HG02852 (cell line): ENCODE measurements around the gene ZNF711.
A peak's percentile ranks its signal among the peaks of the same experiment; 100 is the strongest.
"Not testable (repeated sequence)": the region's sequence is repeated elsewhere in the genome, so short reads cannot be mapped to it uniquely, and the experiment has no call there.

Experiments
- ATAC-seq: cut with Tn5 transposase; IDR thresholded peaks from one replicate; pipeline ENCODE4 v1.9.1; 2021; ENCODE audit warnings: mild to moderate bottlenecking, moderate library complexity; ENCODE audit not compliant: unreplicated experiment

The ZNF711 gene

DNA sequence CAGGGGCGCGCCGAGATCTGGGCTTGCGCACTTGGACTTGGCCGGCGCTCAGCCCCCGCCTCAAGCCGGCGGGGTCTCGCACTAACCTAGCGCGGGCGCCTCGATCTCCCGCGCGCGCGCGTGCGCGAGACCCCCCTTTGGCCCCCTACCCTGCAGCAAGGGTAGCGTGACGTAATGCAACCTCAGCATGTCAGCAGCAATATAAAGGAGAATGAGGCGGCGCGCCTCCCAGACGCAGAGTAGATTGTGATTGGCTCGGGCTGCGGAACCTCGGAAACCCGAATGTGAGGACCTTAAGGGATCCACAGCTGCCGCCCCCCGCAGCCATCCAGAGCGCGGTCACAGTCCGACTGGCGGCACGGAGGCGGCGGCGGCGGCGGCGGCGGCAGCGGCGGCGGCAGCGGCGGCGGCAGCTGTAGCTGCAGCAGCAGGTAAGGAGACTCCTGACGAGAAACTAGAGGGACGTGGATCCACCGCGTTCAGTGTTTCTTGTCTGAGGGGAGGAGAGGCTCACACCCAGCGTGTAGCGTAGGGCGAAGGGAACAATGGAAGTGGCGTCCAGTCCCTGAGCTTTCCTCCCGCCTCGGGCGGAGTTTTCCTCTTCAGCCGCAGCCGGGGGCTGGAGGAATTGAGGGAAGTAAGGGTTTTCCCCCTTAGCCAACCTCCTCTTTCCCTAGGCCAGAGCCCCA is at the start of gene ZNF711, which contains the start of gene SATL1:
TSS of gene ZNF711 (plus strand) at position 231 of the 689 bp plus-strand sequence. CDS start 3,582 bp downstream, outside the sequence.
TSS of gene SATL1 (minus strand) at position 19 of the 689 bp plus-strand sequence. CDS start 134,811 bp downstream, outside the sequence.
- ATAC-seq = peak; percentile 64

DNA sequence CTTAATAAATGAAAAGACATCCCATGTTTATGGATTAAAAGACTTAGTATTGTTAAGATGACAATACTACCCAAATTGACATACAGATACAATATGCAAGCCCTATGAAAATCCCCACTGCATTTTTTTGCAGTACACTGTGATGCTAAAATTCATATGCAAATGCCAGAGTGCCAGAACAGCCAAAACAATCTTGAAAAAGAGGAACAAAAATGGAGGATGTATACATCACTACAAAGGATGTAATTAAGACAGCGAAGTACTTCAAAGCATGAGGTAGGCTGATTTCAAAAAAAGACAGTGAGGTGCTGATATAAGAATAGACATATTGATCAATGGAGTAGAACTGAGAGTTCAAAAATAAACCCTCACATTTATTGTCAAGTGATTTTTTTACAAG is 47.5 kb upstream of the ZNF711 start:
- no peak for ATAC-seq

DNA sequence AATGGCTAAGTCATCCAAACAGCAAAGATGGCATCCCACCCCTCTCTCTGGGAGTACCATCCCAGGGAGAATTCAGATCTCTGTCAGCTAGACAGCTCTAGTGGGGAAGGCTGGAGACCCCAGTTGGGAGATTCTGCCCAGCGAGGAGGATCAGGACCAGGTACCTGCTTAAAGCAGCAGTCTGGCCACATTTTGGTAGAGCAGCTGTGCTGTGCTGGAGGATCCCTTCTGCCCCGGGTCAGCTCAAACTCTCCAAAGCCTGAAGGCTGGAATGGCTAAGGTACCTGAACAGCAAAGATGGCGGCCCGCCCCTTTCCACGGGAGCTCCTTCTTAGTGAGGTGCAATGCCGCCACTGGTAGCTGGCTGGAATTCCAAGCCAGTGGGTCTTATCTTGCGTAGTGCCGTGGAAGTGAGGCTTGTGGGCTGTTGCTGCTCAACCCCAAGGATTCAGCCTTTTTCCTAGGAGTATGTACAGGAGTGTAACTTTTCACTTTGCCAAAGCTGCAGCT is 40.3 kb upstream of the ZNF711 start:
- no peak for ATAC-seq

DNA sequence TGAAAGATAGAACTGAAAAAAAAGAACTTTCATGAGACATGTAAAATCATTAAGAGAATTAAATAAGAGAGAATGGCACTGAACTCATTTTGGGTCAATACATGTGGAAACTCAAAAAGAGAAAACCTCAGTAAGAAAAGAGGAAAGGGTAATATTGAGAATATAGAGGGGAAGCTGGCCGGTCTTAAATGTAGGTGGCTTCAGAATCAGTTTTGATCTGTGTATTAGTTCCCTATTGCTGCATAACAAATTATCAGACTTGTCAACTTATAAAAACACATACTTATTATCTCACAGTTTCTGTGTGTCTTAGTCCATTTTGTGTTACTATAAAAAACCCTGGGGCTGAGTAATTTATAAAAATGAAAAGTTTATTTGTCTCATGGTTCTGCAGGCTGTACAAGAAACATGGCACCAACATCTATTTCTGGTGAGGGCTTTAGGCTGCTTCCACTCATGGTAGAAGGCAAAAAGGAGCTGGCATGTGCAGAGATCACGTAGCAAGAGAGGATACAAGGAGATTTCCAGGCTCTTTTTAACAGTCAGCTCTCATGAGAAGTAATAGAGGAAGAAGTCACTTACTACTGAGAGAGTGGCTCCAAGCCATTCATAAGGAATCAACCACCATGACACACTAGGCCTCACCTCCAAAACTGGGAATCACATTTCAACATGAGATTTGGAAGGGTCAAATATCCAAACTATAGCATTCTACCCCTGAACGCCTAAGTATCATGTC is 29.8 kb upstream of the ZNF711 start:
- no peak for ATAC-seq

DNA sequence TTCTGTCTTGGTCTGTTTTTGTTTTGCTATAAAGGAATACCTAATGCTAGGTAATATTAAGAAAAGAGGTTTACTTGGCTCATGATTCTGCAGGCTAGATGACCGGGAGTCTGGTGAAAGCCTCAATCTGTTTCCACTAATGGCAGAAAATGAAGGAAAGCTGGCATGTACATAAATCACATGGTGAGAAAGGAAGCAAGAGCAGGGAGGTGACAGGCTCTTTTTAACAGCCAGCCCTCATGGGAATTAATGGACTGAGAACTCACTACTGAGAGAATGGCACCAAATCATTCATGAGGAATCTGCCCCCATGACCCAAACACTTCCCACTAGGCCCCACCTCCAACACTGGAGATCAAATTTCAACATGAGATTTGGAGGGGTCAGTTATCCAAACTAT is 27.8 kb upstream of the ZNF711 start:
- ATAC-seq = no peak

DNA sequence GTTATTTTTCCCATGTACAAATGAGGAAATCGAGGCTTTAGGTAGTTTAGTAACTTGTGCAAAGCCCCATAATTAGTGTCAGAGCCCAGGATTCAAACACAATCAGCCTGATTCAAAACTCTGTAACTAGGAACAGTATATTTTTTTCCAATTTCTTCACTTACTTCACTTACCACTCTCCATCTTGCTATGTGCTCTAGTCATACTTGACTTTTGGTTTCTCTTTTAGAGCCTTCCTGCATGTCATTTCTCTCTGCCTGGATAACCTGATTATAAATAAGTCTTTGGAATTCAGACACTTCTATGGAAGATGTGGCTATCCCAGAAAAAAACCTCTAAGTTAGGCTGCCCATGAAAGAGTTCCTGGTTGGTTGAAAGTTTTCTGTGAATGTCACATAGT is 22.4 kb upstream of the ZNF711 start:
- peak; percentile 52 for ATAC-seq

DNA sequence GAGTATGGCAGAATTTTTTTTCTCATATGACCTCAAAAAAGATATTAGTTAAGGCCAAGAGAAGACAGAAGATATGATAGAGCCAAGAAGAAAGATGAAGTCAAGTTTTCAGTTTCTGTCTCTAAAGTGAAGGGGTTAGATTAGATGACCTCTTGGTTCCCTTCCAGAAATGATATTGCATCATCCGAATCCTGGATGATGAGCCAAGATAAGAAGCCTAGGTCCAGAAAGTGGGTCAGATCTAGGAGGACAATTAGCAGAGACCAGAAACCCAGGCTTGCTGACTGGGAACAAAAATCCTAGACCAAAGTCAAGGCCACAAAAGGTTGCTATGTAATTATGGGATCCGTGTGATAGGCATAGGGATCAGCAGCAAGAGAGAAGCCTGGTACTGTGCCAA is 20.4 kb upstream of the ZNF711 start:
- ATAC-seq = no peak

DNA sequence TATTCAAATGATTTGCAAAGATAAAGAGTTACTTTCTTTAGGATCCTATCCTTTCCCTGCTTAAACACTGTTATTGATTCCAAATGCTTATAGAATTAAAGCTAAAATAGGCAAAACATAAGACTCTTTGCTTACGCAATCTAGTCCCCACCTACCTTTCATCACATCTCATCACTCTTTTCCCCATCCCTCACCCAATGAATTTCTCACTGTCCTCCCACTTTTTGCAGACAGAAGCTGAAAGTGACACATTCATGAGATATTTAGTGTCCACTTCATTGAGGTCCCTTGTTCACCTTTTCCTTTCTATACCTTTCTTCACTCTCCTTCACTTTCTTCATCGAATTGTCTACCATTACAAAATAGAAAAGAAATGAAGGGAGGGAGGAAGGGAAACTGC is 636 bp upstream of the ZNF711 start:
- no peak for ATAC-seq

DNA sequence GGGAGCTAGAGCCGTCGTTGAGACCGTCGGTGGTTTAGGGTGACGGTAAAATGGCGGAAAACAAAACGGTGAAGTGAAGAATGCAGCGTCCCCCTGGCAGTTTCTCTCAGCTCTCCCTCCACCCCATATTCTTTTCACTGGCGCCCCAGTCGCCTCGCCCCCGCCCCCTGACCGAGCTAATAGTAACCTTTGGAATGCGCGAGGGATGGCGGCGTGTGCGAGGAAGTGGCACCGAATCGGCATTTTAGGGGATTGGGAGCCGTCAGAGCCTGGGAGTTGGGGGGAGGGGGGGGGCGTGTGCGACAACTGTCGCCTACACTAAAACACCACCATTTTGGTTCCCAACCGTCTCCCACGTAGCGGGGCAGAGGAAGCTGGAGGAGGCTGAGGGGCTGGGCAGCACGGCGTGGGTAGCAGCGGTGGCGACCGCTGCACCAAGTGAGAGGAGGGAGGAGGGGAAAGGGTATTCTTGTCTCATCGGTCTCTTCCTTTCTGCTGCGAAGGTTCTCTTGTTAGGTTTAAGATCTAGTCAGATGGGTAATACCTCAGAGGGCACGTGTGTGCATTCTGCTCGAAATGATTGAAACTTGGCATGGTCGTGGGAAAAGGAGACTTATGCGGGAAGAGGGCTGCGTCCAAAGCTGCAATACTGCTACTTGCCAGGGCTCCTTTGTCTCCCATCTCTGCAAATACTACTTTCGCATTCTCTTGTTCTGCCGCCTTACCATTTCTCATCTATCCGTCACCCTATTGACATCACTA is 840 bp downstream of the ZNF711 start:
- ATAC-seq = peak; percentile 50

DNA sequence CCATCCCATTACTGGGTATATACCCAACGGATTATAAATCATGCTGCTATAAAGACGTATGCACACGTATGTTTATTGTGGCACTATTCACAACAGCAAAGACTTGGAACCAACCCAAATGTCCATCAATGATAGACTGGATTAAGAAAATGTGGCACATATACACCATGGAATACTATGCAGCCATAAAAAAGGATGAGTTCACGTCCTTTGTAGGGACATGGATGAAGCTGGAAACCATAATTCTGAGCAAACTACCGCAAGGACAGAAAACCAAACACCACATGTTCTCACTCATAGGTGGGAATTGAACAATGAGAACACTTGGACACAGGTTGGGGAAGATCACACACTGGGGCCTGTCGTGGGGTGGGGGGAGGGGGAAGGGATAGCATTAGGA is 41.5 kb downstream of the ZNF711 start:
- not testable (repeated sequence) for ATAC-seq

DNA sequence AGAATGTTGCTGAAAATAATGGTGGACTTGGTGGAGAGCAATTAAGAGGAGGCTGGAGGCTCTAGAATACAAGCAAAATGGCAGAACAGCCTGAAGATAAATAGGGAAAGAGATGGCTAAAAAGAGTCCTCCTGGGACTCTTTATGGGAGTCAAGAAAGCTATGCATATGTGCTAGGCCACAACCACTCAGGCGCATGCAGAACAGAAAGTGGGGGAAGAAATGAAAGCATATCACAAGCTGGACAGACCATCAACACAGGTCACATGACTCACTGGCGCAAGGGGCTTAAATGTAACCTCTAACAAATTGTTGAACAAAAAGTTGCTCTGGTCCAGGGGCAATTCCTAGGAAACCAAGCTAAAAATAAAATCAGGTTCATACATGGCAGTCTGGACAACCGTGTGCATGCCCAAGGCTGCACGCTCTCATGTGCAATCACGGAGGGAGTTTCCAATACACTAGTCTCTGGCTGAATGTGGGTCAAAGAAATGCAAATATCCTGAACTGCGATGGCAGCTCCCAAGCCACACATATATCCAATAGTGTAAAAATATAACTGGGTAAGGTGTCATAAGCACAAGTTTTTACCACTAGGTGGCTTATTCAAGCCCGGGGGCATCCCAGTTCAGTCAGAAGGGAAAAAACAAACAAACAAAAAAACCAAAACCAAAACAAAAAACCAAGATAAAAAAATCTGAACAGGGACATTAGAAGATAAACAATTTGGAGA is 45.4 kb downstream of the ZNF711 start:
- no peak for ATAC-seq

DNA sequence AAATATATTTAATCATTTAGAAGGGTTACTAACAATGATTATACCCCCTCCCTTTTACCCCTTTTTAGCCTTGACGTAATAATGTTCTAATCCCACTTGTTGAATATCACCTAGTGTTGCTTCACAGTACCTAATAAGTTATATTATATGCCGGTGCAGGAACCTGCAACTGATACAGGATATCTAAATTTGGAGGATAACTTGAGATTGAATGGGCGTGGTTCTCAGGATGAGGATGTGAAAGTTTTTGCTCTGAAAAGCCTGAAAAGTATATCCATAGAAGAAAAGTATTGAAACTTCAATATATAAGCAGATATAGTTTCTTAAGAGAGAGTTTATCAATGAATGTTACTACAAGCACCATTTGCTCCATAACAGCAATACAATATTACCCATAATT is 59.8 kb downstream of the ZNF711 start:
- ATAC-seq = peak; percentile 80

DNA sequence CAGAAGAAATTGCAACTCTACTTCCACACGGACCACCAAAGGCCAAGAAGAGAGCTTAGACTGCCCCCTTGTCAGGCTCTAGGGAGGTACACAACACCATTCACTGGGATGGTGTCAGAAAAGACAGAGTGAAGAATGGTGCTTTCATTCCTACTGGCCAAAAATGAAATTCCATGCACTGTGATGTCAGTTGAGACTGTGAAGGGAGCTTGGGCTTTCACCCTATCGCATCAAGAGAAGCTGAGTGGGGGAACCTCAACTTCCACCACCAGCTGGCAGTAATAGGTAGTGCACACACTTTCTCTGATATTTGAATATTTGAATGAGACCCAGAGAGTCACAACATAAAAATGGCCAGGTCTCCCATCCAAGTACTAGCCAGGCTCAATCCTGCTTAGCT is 65.9 kb downstream of the ZNF711 start:
- no peak for ATAC-seq

DNA sequence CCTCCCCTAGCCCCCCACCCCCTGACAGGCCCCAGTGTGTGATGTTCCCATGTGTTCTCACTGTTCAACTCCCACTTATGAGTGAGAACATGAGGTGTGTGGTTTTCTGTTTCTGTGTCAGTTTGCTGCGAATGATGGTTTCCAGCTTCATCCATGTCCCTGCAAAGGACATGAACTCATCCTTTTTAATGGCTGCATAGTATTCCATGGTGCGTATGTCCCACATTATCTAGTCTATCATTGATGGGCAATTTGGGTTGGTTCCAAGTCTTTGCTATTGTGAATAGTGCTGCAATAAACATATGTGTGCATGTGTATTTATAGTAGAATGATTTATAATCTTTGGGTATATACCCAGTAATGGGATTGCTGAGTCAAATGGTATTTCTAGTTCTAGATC is 67.6 kb downstream of the ZNF711 start:
- not testable (repeated sequence) for ATAC-seq
